CD4-positive, alpha-beta T cell treated with Interleukin-1 beta for 1 hour (primary cell): ENCODE data around the gene NANOS1.

Experiments
- DNase-seq, 2 donors: peaks; one replicate each; pipeline ENCODE4 v3.0.0-alpha.2; 2020 to 2022

Gene NANOS1

DNA sequence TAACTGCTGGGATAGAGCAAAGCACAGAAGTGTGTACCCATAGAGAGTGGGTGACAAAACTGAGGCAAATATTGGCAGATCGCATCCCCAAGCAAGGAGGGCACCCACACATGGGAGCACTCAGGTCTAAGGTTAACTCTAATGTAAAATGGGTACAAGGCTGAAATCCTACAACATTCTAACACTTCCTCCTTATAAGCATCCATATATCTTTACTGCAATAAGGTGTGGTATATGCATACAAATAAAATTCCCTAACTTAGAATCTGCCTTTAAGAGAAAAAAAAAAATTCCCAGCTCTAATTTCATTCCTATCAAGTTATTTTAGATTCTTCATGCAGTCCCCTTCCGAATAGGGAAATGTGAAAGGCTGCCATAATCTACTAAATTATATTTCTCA, 32.4 kb downstream of the NANOS1 start:
- no peak for DNase-seq

DNA sequence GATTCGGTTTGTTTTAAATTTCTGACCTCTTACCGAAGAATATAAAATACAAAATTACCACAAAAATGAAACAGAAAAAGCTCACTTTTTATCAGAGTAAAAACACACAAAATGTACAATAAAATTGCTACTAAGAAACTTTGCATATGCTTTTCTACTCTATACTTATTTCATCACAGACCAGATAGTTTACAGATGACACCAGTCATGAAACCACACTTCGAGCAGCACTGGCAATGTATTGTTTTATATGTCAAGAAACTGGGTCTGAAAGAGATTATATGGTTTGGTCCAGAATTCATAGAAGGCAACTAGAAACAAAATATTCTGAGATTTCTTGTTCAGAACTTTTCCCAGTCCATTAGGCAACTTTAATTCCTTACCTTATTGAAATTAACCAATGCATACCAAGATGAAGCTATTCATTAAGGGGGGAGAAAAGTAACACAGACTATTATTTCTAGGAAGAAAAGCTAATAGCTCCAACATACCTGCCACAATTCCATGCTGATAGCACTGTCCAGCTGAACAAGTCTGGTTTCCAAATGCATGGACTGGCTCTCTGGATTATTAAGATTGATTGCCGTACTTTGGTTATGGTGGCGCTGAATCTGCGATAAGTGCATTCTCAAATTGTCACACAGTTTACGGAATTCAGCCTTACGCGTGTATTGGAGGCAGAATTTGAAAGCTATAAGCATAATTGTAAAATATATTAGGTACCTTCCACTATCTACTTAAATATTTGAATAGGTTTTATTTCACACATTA, 41.1 kb downstream of the NANOS1 start:
- no peak for DNase-seq

DNA sequence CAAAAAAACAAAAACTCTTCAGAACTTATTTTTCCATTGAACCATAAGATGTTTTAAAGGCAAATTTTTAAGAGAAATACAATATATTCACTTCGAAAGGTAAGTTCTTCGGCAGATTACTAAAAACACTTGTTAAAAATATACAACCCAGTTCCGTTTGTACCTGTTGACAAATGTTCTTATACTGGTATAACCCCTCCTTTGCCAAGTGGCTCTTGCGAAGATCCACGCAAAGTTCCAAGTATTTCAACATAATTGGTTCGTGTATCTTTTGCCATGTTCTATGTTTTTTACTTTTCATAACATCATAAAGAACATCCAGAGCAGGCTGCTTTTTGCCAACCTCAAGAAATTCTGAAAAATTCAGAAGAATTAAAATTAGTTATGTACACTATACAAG, 44.1 kb downstream of the NANOS1 start:
- DNase-seq: no peak

DNA sequence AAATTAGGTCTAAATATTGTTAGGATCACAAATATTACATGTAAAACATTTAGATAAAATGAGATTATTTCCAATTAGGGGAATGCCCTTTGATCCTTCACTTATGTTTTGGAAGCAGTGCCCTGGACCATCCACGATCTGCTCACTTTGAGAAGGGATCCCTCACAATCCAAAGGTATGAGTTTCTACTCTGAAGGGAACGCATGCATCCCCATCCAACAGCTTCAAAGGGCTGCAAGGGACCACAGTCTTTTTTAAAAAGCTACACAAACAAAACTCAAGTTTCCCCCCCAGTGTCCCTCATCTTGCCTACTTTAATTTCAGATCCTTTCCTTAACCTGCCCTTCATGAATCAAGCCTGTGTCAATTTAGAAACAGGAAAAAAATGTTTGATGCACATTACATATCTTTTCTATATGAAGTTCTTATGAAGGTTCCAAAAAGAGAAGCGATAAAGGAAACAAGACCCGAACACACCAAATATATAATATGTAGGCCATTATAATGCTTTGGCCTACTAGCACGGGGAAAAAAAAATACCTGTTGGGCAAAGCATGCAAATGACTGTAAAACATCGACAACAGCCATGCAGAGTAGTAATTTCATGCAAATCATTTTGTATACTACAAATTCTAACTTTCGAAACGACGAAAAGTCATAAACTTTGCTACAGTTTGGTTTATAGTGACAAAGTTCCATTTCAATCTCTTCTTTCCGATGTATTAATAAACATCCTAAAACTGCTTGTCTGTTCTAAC, 49.1 kb downstream of the NANOS1 start:
- DNase-seq: no peak

DNA sequence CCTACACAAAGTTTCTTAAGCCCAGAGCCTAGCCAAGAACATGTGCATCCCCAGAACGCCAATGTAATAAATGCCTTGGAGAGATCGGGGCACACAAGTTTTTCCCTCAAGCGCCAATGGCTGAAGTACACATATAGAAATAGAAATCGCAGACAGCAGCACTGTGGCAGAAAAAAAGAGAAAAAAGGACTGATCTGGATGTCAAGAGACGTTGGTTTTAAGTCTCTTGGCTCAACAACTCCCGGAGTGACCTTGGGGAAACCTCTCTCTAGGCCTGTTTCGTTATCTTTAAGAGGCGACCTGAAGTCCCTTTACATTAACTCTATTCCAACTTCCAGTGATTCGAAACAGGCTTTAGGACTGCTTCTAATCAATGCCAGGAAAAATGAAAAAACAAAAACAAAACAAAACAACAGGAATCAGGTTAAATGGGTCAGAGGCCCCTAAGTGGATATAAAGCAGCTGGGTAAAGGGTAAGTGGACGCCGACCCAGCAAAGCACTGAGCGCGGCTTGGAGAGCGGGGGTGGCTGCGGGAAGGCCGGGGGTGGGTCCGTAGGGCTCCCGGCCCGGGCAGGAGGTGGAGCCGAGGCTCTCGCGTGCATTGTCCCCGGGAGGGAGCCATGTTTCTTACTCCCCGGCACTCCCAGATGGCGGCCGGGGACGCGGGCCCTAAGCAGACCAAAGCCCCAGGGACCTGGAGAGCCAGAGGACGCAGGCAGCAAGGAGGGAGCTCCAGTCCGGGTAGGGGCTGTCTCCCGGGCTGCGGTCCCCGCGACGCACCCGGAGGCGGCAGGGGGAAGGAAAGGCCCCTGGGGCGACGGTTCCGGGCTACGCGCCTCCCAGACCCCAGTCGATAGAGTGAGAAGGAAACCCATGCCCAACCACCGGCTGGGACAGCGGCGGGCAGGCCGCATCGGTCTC, 50.3 kb downstream of the NANOS1 start:
- DNase-seq: peak; percentile 65 to 67

DNA sequence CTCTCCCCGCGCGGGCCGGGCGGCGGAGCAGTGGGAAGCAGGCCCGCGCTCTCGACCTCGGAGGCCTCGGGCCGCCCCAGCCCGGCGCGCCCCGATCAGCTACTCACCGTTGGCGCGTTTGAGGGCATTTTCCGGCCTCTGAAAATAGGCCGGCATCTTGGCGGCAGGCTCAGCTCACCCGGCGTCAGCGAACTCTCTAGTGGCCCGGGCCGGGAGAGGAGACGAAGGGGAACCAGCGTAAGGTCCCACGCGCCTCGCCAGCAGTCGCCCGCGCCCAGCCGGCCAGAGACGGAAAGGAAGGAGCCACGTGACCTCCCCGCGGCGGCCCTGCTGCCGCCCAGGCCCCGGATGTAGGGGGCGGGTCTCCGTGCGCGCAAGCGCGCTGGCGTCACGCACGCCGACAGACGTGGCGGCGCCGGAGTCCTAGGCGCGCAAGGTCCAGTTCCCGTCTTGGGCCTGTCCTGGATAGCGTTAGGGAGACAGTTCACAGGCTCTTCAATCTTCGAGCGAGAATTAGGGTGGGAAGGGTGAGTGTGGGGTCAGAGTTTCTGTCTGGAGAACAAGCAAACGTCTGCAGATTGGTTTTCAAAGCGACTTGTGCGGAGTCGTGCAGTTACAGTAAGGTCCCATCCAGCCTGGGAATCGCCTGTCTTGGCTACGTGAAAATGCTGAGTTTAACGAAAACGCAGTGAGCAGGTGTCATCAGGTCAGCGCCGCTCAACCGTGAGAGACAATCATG, 51.2 kb downstream of the NANOS1 start, which contains the start of gene EIF3A:
TSS of gene EIF3A (minus strand) at position 297 of the 739 bp plus-strand sequence. CDS start at position 156, 141 bp downstream.
- peak; percentile 92 to 93 for DNase-seq
